HG02884 (cell line): ENCODE data around the gene SPECC1.
"Not testable (repeated sequence)": the region's sequence is repeated elsewhere in the genome, so short reads cannot be mapped to it uniquely, and the experiment has no call there.

ENCODE experiments used
- ATAC-seq: cut with Tn5 transposase; IDR thresholded peaks from one replicate; pipeline ENCODE4 v1.9.1; 2021; ENCODE audit warnings: mild to moderate bottlenecking, moderate library complexity; ENCODE audit not compliant: unreplicated experiment

The SPECC1 gene

DNA sequence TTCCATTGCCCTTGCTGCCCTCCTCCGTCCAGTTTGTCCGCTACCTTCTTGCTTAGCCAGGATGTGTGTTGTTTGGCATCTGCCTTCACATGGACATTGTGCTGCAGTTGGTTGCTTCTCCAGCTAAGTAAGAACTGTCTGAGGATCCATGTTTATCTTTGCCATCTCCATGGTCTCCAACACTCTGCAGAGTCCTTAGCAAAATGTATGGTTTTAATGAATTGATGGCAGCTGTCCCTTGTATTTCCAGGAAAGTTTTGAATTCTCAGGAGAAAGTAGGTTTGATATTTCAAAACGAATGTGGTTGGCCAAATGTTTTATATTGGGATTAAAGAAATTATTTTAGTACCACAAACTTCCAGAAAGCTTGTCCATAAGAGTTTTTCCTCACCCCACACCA is 160.9 kb downstream of the SPECC1 start:
- no peak for ATAC-seq

DNA sequence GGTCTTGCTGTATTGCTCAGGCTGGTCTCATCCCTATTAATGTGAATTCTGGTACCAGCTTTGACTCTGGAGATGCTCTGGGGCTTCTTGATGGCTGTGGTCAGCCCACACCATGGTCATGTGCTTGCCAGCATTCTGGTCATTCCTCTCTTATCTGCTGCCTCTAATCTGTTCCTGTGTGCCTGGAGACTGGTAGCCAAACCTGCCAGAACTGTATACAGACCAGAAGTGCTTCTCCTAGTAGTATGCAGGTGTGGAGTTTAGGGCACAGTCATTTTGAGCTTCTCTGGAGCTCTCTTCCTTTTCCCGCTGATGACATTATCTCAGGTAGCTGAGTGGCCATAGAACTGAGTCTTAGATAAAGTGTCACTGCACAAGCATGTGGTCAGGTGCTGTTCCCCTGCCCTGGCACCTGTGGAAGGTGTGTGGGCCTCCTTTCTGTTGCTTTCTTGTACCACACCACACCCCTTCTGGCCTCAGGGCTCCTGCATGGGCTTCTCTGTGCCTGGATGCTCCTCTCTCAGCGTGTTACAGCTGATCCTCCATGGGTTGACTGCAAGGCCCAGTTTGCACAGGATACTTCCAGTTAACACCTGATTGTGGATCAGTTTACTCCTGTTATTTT is 162.7 kb downstream of the SPECC1 start:
- ATAC-seq = no peak

DNA sequence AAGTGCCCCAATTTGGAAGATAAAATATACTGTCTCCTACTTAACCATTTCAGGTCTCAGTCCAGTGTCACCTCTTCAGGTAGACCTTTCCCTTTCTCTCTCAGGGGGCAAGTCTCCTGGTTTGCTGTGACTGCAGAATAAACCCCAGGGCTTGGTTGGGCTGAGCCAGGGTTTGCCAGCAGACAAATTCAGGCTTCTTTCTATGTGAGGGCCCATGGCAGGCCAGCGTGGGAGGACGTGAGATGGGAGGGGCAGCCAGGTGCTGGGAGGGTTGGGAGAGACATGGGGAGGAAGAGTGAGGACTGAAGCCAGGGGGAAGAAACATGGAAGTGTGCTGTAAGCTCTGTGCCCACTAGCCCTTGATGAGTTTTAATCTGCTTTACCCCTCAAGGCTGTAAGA is 163.2 kb downstream of the SPECC1 start:
- ATAC-seq = no peak

DNA sequence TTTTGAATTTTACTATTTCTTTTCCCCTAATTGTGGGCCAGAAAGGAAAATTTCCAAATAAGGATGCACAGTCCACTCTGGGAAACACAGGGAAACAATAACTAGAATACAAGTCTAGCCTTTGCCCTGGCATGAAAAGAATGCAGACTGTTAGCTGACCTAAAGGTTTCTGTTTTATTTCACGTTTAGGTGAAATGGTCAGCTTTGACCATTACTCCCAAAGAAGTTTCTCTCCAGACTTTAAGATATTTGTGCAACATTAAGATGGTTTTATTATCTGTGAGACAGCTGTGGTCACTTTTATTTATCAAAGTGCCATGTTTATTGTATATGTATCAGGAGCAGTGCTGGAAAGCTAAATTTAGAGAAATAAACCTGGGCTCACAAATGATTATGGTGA is 163.9 kb downstream of the SPECC1 start:
- no peak for ATAC-seq

DNA sequence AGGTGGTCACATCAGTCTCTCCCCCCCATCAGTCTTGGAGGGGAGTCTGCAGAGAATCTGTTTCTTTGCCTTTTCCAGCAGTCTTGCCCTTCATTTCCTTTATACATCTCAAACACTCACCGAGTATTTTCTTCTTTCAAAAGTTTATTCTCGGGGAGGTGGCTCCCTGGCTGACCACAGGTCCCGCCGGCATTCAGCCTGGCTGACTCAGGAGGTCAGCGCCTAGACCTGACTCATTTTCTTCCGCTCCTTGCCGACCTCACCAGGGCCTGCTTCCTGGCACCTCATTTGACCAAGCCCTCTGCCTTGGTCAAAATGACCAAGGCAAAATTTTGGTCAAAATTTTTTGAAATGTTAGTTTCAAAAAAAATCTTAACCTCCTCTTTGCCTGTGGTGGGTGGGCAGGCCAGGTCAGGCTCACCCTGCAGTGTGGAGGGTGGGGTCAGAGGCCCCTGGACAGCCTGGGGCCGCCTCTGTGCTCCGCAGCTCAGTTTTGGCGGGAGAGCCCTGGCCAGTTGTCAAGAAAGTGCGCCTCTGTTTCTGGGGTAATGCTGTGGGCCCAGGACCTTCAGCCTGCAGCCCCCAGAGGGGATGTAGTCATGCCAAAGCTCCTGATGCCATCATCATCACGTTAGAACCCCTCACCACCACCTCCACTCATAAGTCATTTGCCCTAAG is 165.6 kb downstream of the SPECC1 start:
- ATAC-seq = no peak

DNA sequence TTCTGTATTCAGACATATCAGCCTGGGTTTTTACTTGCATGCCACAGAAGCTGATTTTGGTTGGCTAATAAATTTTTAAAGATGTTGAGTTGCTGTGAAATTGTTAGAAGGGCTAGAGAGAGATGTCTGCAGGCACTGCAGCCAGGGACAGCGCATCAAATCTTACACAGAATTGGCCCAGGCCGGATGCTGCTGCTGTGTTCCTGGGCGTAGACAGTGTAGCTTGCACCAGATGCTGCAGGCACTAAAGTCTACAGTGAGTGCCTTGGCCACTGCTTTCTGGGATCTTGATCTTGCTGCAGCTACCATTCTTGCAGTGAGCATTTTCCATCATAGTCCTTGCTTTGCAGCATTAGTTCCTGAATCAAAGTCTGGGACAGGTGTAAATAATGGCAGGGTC is 169.9 kb downstream of the SPECC1 start:
- ATAC-seq = no peak

DNA sequence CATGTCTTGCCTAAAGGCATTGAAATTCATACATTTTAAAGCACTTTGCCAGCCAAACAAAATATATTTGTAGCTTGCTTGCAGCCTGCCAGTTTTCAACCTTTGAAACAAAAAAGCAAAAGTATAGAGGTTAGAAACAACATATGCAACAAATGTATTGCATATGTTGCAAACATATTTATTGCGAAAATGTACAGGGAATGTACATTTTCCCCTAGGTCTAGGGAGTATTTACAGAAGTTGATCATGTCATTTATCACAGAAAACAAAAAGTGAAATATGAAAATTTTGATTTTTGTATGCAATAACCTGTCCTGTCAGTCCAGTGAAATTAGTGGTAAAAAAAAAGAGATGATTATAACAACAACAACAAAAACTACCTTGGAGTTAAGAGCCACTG is 171.5 kb downstream of the SPECC1 start:
- ATAC-seq = no peak

DNA sequence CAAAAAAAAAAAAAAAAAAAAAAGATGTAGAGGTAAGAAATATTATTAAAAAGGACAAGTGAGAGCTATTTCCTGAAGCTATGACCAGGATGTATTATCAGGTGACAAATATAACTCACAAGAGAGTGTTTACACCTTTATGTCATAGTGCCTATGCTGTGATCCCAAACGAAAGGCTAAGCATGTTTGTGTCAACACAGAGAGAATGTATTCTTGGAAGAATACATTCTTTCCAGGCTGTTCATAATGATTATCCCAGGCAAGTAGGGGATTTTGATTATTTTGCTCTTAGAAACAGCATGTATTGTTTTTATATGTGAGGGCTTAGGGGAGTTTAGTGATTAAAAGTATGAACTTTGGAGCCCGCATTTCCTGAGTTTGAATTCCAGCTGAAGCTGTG is 175.0 kb downstream of the SPECC1 start:
- ATAC-seq = no peak

DNA sequence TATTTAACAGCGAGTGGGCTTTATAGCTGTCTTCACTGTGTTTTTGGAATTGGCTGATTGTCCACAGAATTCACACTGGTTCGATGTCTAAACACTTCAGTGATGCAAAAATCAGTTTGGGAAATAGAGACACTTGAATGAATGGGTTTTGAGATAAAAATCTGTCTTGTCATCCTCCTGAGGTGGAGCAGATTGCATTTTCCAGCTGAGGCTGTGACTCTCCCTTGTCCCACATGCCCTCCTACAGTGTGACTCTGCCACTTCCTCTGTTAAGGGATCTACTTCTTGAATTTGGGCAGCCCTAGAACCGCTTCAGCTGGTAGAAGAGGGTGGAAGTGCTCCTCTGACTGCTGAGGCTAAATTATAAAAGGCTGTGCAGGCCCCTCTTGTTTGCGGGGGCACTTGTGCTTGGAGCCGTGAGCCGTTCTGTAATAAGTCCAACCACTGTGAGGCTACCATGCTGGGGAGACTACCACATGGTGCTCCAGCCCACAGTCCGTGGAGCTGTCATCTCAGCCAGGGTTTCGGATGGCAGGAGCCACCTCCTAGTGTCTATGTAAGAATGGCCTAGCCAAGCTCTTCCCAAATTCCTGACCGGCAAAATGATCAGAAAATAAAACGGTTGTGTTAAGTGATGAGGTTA is 175.9 kb downstream of the SPECC1 start:
- no peak for ATAC-seq

DNA sequence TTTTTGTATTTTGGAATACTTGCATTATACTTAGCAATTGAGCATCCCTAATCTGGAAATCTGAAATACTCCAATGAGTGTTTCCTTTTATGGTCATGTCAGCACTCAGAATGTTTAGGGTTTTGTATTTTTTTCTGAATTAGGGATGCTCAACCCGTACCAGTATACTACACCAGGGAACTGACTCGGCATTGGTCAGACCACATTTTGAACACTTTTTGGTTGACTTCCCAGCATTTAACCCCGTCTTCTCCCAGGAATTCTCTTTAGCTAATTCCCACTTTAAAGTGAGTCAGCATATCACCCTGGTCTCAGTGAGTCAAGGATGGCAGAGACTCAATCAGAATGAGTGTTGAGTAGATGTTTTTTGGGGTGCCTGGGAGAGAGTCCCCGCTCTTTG is 177.9 kb downstream of the SPECC1 start:
- ATAC-seq = no peak

DNA sequence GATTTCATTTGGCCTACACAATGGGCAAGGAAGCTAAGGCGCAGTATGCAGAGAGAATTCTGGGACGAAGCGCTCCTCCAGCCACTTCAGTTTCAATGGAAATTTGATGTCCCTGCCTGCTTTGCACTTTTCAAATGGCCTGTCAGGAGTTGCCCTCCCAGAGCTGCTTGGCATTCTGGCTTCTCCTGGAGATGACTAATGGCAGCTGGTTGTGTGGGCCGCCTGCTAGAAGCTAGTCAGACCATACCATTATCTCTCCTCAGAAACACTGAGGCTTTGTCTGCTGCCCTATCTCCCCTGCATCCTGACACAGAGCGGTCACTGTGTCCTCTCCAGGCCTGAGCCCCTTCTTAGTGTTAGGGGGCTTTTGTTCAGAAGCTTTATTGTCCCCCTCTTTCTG is 180.1 kb downstream of the SPECC1 start:
- ATAC-seq = no peak

DNA sequence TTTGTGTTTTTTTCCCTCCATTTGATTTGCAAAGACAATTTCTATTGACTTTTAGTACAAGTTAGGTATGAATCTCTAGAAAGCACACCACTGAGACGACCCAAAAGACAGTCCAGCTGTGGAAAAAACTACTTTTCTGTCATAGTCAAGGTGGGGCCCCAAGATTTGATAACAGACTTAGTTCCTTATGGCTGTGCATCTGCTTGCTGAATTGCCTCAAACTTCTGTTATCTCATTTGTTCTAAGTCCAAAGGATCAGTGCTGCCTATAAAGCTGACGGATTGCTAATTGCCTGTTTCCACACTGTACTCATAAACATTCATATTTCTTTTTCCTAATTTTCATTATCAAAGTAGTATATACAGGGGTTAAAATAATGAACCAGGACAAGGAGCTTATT is 180.8 kb downstream of the SPECC1 start:
- no peak for ATAC-seq

DNA sequence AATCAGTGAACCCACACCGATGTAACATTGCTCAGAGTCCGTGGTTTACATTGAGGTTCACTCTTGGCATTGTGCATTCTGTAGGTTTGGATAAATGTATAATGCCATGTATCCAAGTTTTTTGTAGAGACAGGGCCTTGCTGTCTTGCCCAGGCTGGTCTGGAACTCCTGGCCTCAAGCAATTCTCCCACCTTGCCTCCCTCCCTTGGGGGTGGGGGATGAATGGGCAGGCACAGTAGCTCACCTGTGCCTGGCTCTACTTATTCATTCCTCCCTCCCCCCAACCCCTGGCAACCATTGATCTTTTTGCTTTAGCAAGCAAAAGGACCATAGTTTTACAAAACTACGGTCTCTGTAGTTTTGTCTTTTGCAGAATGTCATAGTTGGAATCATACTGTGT is 181.4 kb downstream of the SPECC1 start:
- ATAC-seq = no peak

DNA sequence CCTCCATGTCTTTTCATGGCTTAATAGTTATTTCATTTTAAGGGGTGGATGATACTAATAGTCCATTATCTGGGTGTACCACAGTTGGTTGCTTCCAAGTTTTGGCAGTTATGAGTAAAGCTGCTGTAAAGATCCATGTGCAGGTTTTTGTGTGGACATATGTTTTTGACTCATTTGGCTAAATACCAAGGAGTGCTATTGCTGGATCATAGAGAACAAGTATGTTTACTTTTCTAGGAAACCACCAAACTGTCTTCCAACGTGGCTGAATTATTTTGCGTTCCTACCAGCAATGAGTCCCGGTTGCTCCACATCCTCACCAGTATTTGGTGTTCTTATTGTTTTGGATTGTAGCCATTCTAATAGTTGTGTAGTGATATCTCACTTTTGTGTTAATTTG is 181.9 kb downstream of the SPECC1 start:
- ATAC-seq = no peak

DNA sequence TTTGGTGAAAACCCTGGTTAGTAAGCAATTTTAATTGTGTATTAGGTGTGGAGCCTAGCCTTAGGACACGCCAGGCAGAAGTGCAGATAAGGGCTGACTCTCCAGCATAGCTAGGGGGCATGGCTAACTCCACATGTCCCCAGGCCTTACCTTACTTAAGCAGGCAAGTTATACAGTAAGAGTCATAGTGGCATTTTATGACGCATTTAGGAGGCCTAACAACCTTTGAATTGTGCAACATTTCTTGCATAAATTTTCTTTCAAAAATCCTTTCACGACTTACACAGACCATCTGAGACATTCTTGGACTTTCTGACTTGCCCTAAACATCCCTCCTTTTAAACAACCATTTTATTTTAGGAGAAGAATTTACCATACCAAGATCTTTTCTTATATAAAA is 187.1 kb downstream of the SPECC1 start:
- ATAC-seq = not testable (repeated sequence)

DNA sequence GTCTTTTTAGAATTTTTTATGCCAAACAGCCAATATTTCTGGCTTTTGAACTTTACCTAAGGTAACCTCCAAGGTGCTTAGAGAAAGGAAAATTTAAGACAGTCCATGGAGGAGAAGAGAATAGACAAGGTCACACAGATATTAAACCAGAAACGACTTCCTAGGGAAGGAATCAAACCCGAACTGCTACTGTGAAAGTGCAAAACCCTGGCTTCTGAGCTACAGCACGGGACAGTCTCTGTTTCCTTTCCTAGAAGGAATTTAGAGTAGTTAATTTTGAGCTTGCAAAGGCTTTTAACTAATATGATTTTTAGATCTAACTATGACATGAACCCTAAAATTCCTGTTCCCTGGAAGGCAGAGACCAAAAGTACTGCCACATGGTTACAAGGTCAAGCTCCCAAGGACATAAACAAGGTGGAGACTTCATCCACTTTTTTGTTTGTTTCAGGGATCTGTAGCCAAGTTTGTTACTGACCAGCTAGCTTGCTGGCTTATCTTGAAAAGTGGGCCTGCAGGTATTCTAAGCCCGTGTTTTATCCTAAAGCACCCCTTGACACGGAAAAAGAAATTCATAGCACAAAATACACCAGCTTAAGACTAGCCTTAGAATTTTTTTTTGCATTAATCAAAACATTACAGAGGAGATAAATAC is 188.2 kb downstream of the SPECC1 start:
- no peak for ATAC-seq

DNA sequence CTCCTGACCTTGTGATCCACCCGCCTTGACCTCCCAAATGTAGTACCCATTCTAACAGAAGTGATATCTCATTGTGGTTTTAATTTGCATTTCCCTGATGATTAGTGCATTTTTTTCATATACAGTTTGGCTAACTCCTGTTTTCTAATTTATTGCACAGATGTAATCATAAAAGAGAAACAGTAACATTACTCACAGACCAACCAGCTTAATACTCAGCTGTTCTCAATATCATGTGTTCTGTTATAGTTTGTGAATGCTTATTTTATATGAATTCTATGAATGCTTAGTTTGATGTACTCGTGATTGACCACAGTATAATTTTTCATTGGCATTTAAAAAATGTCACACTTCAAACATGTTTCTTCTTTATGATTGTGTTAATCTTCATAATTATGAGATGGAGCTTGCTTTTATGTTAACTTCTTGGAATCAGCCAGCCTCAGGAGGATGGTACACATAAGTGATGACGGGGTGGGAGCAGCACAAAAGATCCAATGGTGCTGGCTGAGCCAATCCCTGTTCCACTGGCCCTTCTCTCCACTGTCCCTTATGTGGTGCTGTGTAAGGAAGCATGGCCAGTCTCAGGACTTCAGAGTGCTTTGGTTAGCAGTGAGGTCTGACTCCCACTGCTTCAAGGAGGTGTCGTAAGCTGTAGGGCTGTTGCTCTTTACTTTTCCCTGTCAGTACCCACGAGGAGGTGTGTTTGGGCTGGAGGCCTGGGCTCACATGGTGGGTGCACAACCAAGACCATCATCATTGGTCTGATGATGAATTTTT is 191.0 kb downstream of the SPECC1 start:
- no peak for ATAC-seq

DNA sequence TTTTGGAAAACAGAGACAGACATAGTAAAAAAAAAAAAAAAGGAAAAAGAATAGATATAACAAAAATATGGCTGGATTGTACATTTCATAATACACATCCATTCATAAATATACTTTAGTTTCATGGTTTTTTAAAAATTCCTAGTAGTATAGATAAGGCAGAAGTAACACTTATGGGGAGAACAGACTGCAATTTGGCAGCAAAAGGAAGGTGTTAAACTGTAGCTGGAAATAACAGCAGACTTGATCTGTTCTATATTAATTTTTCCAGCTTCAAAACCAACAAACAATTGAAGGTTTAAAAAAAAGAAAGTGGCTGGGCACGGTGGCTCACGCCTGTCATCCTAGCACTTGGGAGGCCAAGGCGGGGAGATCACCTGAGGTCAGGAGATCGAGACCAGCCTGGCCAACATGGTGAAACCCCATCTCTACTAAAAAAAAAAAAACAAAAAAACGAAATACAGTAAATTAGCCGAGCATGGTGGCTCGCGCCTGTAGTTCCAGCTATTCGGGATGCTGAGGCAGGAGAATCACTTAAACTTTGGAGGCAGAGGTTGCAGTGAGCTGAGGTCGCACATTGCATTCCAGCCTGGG is 191.8 kb downstream of the SPECC1 start:
- no peak for ATAC-seq

DNA sequence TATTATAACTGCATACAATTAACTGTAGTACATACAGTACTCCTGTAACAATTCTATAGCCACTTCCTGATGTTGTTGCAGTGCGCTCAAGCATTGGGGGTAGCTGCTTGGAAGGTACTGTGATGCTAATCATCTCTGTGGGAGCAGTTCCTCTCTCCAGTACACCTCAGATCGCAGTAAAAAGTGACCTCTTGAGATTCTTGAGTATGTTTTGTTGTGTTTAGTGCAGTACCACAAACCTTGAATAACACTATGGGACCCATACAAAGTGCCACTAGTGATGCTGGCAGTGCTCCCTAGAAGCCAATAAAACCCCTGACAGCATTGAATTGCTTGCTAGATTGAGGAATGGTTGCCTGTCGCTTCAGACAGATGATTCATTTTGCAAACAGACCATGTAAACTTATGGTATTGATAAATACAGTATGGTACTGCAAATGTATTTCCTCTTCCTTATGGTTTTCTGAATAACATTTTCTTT is 193.0 kb downstream of the SPECC1 start:
- no peak for ATAC-seq

DNA sequence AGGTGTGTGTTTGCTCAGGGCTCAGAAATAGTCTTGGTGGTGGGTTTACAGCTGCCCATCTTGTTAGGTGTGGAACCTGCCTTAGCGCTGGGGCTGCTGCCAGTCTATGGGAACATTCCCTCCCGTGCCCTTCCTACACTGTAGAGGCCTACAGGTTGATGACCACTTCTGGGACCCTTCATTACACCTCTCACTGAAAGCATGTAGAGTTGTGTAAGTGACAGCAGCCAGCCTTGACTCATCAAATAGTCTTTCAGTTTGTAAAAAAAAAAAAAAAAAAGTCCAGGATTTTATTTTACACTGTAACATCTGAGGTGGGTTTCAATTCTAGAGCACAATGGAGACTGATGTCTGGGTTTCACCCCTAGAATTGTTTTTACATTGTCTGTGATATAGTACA is 193.9 kb downstream of the SPECC1 start:
- ATAC-seq = no peak
